GM12864 (cell line): ENCODE results near the gene LSAMP.

Source experiments
- DNase-seq: peaks from one replicate; pipeline ENCODE4 v3.0.0-alpha.2; 2011; ENCODE audit warnings: low read depth
- H3K4me3 ChIP-seq: 2 replicates; pipeline ENCODE4 v1.5.1; 2011; ENCODE audit warnings: mild to moderate bottlenecking, low read depth, low read length, control low read depth
- TF ChIP-seq, protein P1 (sequence below): IDR thresholded peaks from 2 replicates; pipeline ENCODE4 v1.5.1; 2011; ENCODE audit warnings: low read depth, mild to moderate bottlenecking, moderate library complexity, low read length, control low read depth, inconsistent platforms; ENCODE audit errors: missing control alignments

Gene LSAMP

DNA sequence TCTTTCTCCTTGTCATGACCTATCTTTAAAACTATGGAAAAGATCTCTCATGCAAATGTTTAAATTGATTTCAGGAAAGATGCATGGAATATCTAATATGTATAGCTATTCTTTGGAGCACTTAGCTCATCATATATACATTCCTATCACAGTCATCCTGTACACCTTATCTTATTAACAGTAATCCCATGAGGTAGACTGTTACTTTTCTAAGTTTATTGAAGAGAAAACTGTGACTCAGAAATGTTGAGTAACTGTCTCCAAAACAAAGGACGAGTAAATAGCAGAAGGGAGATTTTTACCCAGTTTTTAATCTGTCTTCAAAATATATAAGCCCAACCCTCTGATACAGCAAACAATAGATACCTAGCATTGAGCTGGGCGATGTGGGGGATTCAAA lies 513.7 kb downstream of the LSAMP start:
- DNase-seq = no peak
- TF ChIP-seq, protein P1, sequence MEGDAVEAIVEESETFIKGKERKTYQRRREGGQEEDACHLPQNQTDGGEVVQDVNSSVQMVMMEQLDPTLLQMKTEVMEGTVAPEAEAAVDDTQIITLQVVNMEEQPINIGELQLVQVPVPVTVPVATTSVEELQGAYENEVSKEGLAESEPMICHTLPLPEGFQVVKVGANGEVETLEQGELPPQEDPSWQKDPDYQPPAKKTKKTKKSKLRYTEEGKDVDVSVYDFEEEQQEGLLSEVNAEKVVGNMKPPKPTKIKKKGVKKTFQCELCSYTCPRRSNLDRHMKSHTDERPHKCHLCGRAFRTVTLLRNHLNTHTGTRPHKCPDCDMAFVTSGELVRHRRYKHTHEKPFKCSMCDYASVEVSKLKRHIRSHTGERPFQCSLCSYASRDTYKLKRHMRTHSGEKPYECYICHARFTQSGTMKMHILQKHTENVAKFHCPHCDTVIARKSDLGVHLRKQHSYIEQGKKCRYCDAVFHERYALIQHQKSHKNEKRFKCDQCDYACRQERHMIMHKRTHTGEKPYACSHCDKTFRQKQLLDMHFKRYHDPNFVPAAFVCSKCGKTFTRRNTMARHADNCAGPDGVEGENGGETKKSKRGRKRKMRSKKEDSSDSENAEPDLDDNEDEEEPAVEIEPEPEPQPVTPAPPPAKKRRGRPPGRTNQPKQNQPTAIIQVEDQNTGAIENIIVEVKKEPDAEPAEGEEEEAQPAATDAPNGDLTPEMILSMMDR = no peak

DNA sequence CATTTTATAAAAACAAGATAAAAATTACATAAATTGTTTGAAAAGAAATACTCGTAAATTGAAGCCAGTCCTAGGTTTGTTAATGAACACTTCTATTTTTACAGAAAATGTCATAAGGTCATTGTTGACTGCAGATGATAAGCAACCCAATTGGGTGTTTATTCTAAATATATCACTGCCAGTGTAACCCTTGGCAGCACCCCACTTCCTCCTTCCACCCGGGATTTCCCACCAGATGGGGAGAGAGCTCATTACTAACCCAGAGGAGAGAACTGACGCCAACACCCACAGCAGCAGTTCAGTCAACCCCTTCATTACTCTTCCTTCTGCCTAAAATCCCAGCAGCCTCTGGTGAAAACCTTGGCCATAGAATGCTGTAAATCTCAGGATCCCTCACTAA lies 514.4 kb downstream of the LSAMP start:
- TF ChIP-seq, protein P1 = no peak
- no peak overlapping the region for H3K4me3 ChIP-seq
- no peak for DNase-seq

More for the DNA sequence above, 513.7 kb downstream of the LSAMP start:
- no peak overlapping the region for H3K4me3 ChIP-seq

DNA sequence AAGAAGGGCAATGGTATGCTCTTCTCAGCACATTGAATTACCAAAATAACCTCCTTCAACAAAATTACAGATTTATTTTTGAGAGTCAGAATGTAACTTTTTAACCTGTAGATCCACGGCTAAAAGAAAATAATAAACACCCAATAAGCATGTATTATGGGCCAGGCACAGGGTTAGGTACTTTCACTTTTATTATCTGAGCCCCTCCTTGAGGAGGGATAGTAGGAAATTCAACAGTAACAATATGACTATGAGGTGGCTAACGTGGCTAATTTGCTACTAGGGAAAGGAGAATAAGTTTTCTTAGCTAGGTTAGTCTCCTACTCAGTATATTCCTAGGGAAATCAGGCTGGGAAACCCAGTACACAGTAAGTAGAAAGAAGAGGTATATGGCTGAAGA lies 515.1 kb downstream of the LSAMP start:
- TF ChIP-seq, protein P1 = no peak
- no peak overlapping the region; the same call in 1 of the 2 replicates for H3K4me3 ChIP-seq
- DNase-seq = no peak

DNA sequence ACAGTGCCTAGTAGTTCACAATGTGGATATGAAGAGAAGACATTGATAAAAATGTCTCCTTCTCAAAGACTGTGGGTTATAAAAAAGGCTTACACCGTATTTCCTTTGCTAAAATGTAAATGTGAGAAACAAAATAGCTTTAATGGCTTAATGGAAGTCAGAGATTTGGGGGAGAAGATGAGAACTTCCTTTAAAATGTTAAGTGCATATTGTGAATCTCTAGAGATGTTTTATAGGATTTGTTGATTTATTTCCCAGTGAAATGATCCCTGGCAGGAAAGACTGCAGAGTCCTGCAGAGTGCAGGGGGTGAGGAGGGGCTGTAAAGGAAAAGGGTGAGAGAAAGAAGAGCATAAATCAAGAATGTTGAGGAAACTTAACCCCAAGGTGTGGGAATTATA lies 516.9 kb downstream of the LSAMP start:
- TF ChIP-seq, protein P1 = no peak
- H3K4me3 ChIP-seq = no peak overlapping the region
- DNase-seq = no peak

DNA sequence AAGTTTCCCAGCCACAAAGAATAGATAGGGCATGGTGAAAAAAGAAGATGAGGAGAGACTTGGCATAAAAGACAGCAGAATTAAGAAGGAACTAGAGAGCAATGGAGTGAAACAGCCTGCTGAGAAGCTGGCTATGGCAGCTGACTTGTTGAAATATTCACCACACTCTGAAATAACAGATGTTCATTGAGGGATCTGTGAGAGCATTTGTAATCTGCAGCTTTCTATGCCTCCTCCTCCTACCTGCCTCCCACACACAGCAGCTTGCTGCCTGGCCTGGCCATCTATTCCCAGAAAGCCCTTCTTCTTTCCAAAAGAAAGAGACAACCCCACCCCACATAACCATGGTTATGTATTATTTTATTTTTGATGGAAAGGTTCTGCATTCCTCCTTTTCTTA lies 518.1 kb downstream of the LSAMP start:
- no peak for DNase-seq
- H3K4me3 ChIP-seq = no peak overlapping the region
- TF ChIP-seq, protein P1 = no peak

DNA sequence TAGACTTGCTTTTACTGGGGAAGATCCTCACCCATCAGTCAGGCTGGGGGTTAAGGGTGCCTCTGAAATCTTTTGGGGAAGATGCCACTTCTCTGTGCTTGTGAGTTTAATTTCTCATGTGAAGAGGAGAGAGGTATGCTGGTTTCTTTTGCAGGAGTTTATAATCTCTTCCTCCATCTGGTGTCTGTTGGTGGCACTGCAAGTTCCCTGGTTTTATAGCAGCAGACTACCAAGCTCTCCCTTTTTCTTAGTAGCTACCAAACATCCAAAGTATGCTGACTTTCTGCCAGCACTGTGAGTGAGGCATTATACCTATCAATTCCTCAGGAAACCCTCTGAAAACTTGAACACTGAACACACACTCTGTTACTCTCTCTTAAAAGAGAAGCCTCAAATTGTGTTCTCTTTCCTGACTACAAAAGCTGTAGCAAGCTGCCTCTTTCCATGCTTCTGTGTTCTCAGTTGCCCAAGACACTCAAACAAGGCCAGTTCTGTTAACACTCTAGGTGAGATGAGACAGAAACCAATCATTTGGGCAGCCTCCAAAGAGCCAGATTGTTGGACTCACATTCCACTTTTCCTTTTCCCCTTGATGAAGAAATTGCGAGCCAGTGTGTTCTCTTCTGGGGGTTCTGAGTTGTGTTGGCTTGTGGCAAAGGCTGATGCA lies 522.5 kb downstream of the LSAMP start:
- H3K4me3 ChIP-seq = no peak overlapping the region
- TF ChIP-seq, protein P1 = peak; percentile 57
- DNase-seq = no peak

DNA sequence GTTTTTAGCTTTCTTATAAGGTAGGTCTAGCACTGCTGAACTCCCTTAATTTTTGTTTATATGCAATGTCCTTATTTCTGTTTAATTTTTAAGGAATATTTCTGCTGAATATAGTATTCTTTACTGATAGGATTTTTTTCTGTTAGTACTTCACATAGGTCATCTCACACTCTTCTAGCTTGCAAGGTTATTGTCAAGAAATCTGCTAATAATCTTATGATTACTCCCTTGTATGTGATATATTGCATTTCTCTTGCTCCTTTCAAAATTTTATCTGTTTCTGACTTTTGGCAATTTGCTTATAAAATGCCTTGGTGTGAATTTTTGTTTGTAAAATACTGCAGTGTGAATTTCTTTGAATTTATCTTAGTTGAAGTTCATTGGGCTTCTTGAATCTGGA lies 523.6 kb downstream of the LSAMP start:
- TF ChIP-seq, protein P1 = no peak
- no peak overlapping the region for H3K4me3 ChIP-seq

More for the DNA sequence above, 523.6 kb downstream of the LSAMP start:
- DNase-seq = no peak
